HepG2 (cell line): ENCODE results near the gene PXT1. TPM values are rescaled to one million over a fixed set of nuclear protein-coding genes. Genes with fewer than 3 reads are reported as not detected.
A peak's percentile ranks its signal among the peaks of the same experiment; 100 is the strongest.

Experiments used
- ARNTL ChIP-seq: sonication (generic); formaldehyde crosslinking; IDR thresholded peaks from 2 replicates; pipeline ENCODE4 v1.4.0; 2020; ENCODE audit warnings: mild to moderate bottlenecking, missing genetic modification reagents
- GLI4 ChIP-seq: sonication (generic); formaldehyde crosslinking; IDR thresholded peaks from 2 replicates; pipeline ENCODE4 v1.5.1; 2020; ENCODE audit warnings: missing genetic modification reagents, mild to moderate bottlenecking, moderate library complexity, borderline replicate concordance
- MEIS1 ChIP-seq: sonication (generic); formaldehyde crosslinking; IDR thresholded peaks from 2 replicates; pipeline ENCODE4 v1.9.0; 2021; ENCODE audit warnings: mild to moderate bottlenecking, missing genetic modification reagents, moderate library complexity, borderline replicate concordance
- NAIF1 ChIP-seq: sonication (generic); formaldehyde crosslinking; IDR thresholded peaks from 2 replicates; pipeline ENCODE4 v1.5.0; 2020; ENCODE audit warnings: mild to moderate bottlenecking, missing genetic modification reagents, borderline replicate concordance
- NR2F6 ChIP-seq, 2 experiments: IDR thresholded peaks; 2 replicates each; pipeline ENCODE4 v1.6.1; 2016; ENCODE audit warnings: antibody characterized with exemption in 1 of 2, mild to moderate bottlenecking in 1 of 2
- REL ChIP-seq: sonication (generic); formaldehyde crosslinking; conservative IDR thresholded peaks from 2 replicates; pipeline ENCODE4 v1.8.0; 2022; ENCODE audit warnings: mild to moderate bottlenecking, missing genetic modification reagents, moderate library complexity
- SNAI1 ChIP-seq: sonication (generic); formaldehyde crosslinking; IDR thresholded peaks from 2 replicates; pipeline ENCODE4 v1.5.0; 2020; ENCODE audit warnings: mild to moderate bottlenecking, missing genetic modification reagents, borderline replicate concordance
- SP4 ChIP-seq: sonication (generic); formaldehyde crosslinking; IDR thresholded peaks from 2 replicates; pipeline ENCODE4 v1.8.1; 2023; ENCODE audit warnings: mild to moderate bottlenecking, missing genetic modification reagents
- ZC3H4 ChIP-seq: sonication (generic); formaldehyde crosslinking; IDR thresholded peaks from 2 replicates; pipeline ENCODE4 v1.4.0; 2020; ENCODE audit warnings: missing genetic modification reagents, borderline replicate concordance
- ZFP1 ChIP-seq: IDR thresholded peaks from 2 replicates; pipeline ENCODE4 v1.6.1; 2016
- ZFYVE20 ChIP-seq: sonication (generic); formaldehyde crosslinking; IDR thresholded peaks from 2 replicates; pipeline ENCODE4 v1.8.0; 2023; ENCODE audit warnings: low read depth, mild to moderate bottlenecking, moderate library complexity, missing genetic modification reagents, borderline replicate concordance
- ZNF20 ChIP-seq: sonication (generic); formaldehyde crosslinking; IDR thresholded peaks from 2 replicates; pipeline ENCODE4 v1.4.0; 2020; ENCODE audit warnings: mild to moderate bottlenecking, moderate library complexity, missing genetic modification reagents
- ZNF367 ChIP-seq: sonication (generic); formaldehyde crosslinking; IDR thresholded peaks from 2 replicates; pipeline ENCODE4 v1.4.0; 2020; ENCODE audit warnings: missing genetic modification reagents, borderline replicate concordance
- ZNF772 ChIP-seq: sonication (generic); formaldehyde crosslinking; IDR thresholded peaks from 2 replicates; pipeline ENCODE4 v1.5.0; 2020; ENCODE audit warnings: mild to moderate bottlenecking, missing genetic modification reagents
- ZNF879 ChIP-seq: sonication (generic); formaldehyde crosslinking; IDR thresholded peaks from 2 replicates; pipeline ENCODE4 v1.8.1; 2023; ENCODE audit warnings: missing genetic modification reagents
- polyA plus RNA-seq, 8 experiments: library from polyadenylated mRNA; depleted of rRNA in 3 of 8; stranded (reverse) in 7 of 8; unstranded in 1 of 8; fragments of >200 nt; fragmentation: Illumina TruSeq in 4 of 8; extraction: Trizol in 4 of 8; gene quantifications; 2 replicates each; pipeline versions ENCODE4 v1.2.1 to v1.2.3, GENCODE V29; 2011 to 2016; ENCODE audit warnings: low read depth in 4 of 8, missing spikeins in 1 of 8, mixed read lengths in 1 of 8; ENCODE audit not compliant: insufficient read depth in 1 of 8
- total RNA-seq, 5 experiments: library from RNA; depleted of rRNA; stranded (reverse); fragments of >200 nt; fragmentation: Illumina TruSeq; extraction: Trizol; gene quantifications; 2 replicates each; pipeline ENCODE4 v1.2.3, GENCODE V29; 2016; ENCODE audit warnings: low read depth in 1 of 5
- TF ChIP-seq, protein P1 (sequence below): sonication (generic); formaldehyde crosslinking; IDR thresholded peaks from 2 replicates; pipeline ENCODE4 v1.4.0; 2020; ENCODE audit warnings: missing genetic modification reagents, mild to moderate bottlenecking, borderline replicate concordance
- TF ChIP-seq, protein P2 (sequence below), 2 experiments: fragments of 450-650 bp in 1 of 2; sonication (generic) in 1 of 2; formaldehyde crosslinking; IDR thresholded peaks; 2 replicates each; pipeline versions ENCODE4 v1.5.0 to v1.8.0; 2020 to 2022; ENCODE audit warnings: mild to moderate bottlenecking in 1 of 2, missing genetic modification reagents in 1 of 2
- TF ChIP-seq, protein P3 (sequence below): sonication (generic); formaldehyde crosslinking; IDR thresholded peaks from 2 replicates; pipeline ENCODE4 v1.8.0; 2022; ENCODE audit warnings: missing genetic modification reagents, low read depth, mild to moderate bottlenecking, borderline replicate concordance
- TF ChIP-seq, protein P4 (sequence below): sonication (generic); formaldehyde crosslinking; IDR thresholded peaks from 2 replicates; pipeline ENCODE4 v1.5.1; 2020; ENCODE audit warnings: missing genetic modification reagents, mild to moderate bottlenecking, borderline replicate concordance
- TF ChIP-seq, protein P5 (sequence below): sonication (generic); formaldehyde crosslinking; IDR thresholded peaks from 2 replicates; pipeline ENCODE4 v1.4.0; 2020; ENCODE audit warnings: missing genetic modification reagents
- TF ChIP-seq, protein P6 (sequence below): sonication (generic); formaldehyde crosslinking; IDR thresholded peaks from 2 replicates; pipeline ENCODE4 v1.8.0; 2022; ENCODE audit warnings: mild to moderate bottlenecking, missing genetic modification reagents, moderate library complexity

Gene PXT1
- total and polyA plus RNA-seq, 2 of the 13 experiments (the other 11 are each of a cell fraction or from before 2014, with no cell fraction given) = 0.04 TPM; not detected in 1

DNA sequence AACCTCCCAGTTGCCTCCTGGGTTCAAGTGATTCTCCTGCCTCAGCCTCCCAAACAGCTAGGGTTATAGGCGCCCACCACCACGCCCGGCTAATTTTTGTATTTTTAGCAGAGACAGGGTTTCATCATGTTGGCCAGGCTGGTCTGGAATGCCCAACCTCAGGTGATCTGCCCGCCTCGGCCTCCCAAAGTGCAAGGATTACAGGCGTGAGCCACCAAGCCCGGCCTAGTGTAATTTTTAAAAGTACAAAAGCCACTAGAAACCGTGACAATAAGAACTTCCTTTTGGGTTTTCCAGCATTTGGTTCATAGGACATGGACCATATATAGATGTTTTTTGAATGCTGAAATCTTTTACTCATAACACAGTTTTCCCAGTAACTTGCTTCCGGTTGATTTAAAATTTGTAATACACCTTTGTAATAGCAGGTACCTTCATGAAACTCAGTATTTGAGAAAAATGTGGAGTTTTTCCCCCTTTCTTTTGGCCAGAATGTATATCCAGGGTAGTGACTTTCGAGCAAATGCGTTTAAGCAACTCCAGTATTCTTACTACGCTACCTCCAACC, 467 bp downstream of the PXT1 start (continued):
- TF ChIP-seq, protein P1, sequence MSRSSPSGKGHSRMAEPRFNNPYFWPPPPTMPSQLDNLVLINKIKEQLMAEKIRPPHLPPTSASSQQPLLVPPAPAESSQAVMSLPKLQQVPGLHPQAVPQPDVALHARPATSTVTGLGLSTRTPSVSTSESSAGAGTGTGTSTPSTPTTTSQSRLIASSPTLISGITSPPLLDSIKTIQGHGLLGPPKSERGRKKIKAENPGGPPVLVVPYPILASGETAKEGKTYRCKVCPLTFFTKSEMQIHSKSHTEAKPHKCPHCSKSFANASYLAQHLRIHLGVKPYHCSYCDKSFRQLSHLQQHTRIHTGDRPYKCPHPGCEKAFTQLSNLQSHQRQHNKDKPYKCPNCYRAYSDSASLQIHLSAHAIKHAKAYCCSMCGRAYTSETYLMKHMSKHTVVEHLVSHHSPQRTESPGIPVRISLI = 0 out of 2 replicates have a peak, but pooled peaks have one; percentile 25
- peak; percentile 31; the same call in 1 of the 2 replicates for TF ChIP-seq NR2F6 (IDR thresholded peaks at IDR 0.05)
- no peak for TF ChIP-seq NR2F6 (CRISPR knock-in tag; IDR thresholded peaks at IDR 0.05)
- 0 out of 2 replicates have a peak, but pooled peaks have one; percentile 11 for TF ChIP-seq MEIS1
- TF ChIP-seq ZNF20 (CRISPR knock-in tag) = 0 out of 2 replicates have a peak, but pooled peaks have one; percentile 58
- TF ChIP-seq ZFP1 (CRISPR knock-in tag) = no peak
- TF ChIP-seq ZNF879 (CRISPR knock-in tag) = no peak
- TF ChIP-seq SNAI1 = 0 out of 2 replicates have a peak, but pooled peaks have one; percentile 43
- 0 out of 2 replicates have a peak, but pooled peaks have one; percentile 4 for TF ChIP-seq GLI4 (CRISPR knock-in tag)
- TF ChIP-seq, protein P2, sequence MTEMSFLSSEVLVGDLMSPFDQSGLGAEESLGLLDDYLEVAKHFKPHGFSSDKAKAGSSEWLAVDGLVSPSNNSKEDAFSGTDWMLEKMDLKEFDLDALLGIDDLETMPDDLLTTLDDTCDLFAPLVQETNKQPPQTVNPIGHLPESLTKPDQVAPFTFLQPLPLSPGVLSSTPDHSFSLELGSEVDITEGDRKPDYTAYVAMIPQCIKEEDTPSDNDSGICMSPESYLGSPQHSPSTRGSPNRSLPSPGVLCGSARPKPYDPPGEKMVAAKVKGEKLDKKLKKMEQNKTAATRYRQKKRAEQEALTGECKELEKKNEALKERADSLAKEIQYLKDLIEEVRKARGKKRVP (CRISPR knock-in tag; IDR thresholded peaks at IDR 0.05) = peak in 1 of 2 experiments; percentile 81; a peak in 2 of 4 replicates
- no peak for TF ChIP-seq NAIF1 (CRISPR knock-in tag)
- TF ChIP-seq, protein P3, sequence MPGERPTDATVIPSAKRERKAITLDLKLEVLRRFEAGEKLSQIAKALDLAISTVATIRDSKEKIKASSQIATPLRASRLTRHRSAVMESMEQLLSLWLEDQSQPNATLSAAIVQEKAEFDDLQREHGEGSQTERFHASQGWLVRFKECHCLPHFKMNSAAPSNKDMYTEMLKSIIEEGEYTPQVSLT (CRISPR knock-in tag) = 0 out of 2 replicates have a peak, but pooled peaks have one; percentile 18
- TF ChIP-seq ZNF772 (CRISPR knock-in tag) = no peak
- TF ChIP-seq, protein P4, sequence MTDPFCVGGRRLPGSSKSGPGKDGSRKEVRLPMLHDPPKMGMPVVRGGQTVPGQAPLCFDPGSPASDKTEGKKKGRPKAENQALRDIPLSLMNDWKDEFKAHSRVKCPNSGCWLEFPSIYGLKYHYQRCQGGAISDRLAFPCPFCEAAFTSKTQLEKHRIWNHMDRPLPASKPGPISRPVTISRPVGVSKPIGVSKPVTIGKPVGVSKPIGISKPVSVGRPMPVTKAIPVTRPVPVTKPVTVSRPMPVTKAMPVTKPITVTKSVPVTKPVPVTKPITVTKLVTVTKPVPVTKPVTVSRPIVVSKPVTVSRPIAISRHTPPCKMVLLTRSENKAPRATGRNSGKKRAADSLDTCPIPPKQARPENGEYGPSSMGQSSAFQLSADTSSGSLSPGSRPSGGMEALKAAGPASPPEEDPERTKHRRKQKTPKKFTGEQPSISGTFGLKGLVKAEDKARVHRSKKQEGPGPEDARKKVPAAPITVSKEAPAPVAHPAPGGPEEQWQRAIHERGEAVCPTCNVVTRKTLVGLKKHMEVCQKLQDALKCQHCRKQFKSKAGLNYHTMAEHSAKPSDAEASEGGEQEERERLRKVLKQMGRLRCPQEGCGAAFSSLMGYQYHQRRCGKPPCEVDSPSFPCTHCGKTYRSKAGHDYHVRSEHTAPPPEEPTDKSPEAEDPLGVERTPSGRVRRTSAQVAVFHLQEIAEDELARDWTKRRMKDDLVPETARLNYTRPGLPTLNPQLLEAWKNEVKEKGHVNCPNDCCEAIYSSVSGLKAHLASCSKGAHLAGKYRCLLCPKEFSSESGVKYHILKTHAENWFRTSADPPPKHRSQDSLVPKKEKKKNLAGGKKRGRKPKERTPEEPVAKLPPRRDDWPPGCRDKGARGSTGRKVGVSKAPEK = no peak
- TF ChIP-seq ARNTL (CRISPR knock-in tag) = peak; percentile 43; the same call in 1 of the 2 replicates
- peak; percentile 2; the same call in 1 of the 2 replicates for TF ChIP-seq SP4
- no peak for TF ChIP-seq ZFYVE20 (CRISPR knock-in tag)
- TF ChIP-seq, protein P5, sequence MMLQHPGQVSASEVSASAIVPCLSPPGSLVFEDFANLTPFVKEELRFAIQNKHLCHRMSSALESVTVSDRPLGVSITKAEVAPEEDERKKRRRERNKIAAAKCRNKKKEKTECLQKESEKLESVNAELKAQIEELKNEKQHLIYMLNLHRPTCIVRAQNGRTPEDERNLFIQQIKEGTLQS (CRISPR knock-in tag) = no peak
- TF ChIP-seq ZC3H4 (CRISPR knock-in tag) = peak; percentile 56; the same call in 1 of the 2 replicates
- no peak for TF ChIP-seq ZNF367 (CRISPR knock-in tag)
- TF ChIP-seq REL (CRISPR knock-in tag) = 0 out of 2 replicates have a peak, but pooled peaks have one; percentile 8
- TF ChIP-seq, protein P6, sequence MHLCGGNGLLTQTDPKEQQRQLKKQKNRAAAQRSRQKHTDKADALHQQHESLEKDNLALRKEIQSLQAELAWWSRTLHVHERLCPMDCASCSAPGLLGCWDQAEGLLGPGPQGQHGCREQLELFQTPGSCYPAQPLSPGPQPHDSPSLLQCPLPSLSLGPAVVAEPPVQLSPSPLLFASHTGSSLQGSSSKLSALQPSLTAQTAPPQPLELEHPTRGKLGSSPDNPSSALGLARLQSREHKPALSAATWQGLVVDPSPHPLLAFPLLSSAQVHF (CRISPR knock-in tag) = 0 out of 2 replicates have a peak, but pooled peaks have one; percentile 5
